Inflammatory macrophage treated with lipopolysaccharide for 4 hours (primary cell): ENCODE results near the gene TBCD.
"Not testable (repeated sequence)": the region's sequence is repeated elsewhere in the genome, so short reads cannot be mapped to it uniquely, and the experiment has no call there.

Experiments
- DNase-seq: peaks from one replicate; pipeline ENCODE4 v3.0.0-alpha.2; 2020

The TBCD gene

DNA sequence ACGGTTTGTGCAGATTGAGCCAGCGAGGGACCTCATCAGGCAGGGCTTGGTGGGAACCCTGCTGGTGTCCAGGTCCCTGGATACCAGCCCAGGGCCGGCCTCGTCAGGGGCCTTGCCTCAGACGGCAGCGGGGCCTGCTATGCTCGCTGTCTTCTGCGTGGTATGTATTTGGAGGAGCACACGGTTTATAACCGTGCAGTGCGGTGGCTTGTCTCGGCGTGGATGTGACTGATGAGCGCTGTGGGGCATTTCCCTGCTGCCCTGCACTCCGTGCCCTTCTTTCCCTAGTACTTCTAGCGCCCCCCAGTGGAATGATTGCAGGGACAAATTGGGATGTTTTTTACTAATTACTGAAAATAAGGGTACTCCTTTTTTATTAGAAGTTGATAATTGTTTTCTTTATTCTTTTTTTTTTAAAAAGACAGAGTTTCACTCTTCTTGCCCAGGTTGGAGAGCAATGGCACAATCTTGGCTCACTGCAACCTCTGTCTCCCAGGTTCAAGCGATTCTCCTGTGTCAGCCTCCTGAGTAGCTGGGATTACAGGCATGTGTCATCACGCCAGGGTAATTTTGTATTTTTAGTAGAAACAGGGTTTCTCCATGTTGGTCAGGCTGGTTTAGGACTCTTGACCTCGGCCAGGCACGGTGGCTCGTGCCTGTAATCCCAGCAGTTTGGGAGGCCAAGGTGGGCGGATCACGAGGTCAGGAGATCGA is 15.3 kb downstream of the TBCD start:
- DNase-seq = peak; percentile 56

DNA sequence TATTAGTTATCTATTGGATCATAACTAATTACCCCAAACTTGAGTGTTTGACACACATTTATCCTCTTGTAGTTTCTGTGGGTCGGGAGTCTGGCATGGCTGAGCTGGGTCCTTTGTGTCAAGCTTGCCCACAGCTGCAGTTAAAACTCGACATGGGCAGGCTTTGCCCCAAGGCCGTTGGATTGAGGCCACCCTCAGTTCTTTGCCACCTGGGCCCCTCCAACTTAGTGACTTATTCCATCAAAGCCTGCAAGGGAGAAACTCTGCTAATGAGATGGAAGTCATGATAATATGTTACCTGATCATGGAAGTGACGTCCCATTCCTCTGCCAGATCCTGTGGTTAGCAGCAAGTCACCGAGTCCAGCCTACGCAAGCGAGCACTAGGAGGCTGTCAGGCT is 17.2 kb downstream of the TBCD start:
- DNase-seq = no peak

GRCh38 chr17:82772026-82772425 is 20.2 kb downstream of the TBCD start:
- no peak for DNase-seq

- not testable (repeated sequence) for DNase-seq
Observed at GRCh38 chr17:82774456-82774855, 22.6 kb downstream of the TBCD start.

- DNase-seq = peak; percentile 23
Observed at GRCh38 chr17:82775001-82775823, 23.3 kb downstream of the TBCD start.

- no peak for DNase-seq
Observed at GRCh38 chr17:82776454-82776853, 24.6 kb downstream of the TBCD start.

- DNase-seq = not testable (repeated sequence)
Observed at GRCh38 chr17:82777778-82778375, 26.0 kb downstream of the TBCD start.

DNA sequence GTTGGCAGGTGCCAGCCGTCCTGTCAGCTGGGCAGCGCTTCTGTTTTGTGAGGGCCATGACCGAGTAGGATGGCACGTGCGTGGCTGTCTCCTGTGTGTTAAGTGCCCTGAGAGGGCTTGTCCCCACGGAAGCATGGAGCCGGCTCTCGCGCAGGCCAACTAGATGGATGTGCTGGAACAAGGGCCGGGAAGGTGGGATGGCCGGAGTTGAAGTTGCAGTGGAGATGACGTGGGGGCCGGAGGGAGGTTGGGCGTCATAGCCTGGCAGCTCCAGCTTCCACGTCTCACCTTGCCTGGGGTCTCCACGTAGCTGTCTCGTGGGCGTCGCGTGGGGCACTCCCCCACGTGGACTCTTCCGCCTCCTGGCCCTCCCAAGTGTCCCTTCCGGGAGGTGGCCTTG is 27.7 kb downstream of the TBCD start:
- DNase-seq = no peak

- no peak for DNase-seq
Observed at GRCh38 chr17:82780195-82780594, 28.3 kb downstream of the TBCD start.

DNA sequence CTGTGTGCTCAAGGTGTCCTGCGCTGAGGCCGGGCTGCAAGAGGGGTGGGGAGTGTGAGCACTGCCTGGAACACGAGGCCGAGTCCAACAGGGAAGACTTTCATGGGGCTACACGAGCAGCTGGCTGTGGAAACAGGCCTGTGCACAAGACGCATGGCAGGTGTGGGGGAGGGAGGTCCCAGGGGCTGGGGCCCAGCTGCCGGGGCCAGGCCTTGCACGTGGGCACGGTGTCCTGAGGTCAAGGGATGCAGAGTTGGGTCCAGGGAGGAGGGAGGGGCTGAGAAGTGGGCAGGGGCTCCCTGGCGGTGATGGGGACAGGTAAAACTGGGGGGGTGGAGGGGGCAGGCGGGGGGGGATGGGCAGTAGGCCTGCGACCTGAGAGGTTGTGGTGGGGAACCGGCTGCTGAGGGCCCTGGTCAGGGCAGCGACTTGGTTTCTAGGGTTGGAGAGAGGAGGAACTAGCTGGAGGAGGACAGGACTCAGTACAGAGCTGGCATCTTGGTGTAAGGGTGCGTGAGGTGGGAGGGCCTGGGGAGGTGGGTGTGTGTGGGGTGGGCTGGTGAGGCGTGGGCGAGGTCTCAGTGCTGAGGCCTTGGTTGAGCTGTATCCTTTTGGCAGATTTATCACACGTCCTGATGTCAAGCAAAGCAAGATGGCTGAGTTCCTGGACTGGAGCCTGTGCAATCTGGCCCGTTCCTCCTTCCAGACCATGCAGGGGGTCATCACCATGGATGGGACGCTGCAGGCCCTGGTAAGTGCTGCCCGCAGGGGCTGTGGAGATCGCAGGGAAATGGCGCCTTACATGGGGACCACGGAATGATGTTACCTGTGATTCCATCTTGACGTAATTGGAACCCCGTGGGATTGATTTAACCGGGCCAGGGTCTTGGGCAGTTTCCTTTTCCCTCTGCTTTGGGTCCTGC is 29.4 kb downstream of the TBCD start:
- DNase-seq = no peak

DNA sequence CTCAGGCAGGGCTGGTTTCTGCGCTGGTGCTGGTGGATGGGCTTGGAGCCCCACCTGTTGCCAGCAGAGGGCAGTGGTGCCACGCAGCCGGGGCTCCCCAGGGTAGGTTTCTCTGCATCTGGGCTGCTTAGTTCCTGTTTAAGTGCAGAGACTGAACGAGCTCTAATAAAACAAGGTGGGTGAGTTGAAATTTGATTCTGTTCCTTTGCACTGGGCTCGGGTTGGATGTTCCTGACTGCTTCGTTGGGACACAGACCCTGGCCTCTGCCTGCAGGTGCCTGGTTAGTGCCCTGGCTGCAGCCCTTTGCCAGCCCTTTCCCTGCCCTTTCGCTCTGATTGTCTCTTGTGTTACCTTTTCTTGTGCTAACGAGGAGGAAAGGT is 30.0 kb downstream of the TBCD start:
- peak; percentile 79 for DNase-seq

GRCh38 chr17:82782657-82783207 is 30.9 kb downstream of the TBCD start:
- DNase-seq = no peak

DNA sequence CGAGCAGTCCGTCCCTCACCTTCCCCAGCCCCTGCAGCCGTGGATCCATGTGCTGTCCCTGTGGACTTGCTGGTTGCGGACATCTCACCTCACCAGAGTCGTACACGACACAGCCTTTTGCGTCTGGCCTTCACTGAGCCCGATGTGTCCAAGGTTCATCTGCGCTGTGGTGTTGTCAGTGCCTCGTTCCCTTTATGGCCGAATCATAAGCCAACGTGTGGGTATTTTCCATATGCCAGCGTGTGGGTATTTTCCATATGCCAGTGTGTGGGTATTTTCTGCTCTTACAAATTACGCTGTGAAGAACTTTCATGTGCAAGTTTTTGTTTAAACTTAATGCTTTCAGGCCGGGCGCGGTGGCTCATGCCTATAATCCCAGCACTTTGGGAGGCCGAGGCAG is 31.6 kb downstream of the TBCD start:
- DNase-seq = no peak

DNA sequence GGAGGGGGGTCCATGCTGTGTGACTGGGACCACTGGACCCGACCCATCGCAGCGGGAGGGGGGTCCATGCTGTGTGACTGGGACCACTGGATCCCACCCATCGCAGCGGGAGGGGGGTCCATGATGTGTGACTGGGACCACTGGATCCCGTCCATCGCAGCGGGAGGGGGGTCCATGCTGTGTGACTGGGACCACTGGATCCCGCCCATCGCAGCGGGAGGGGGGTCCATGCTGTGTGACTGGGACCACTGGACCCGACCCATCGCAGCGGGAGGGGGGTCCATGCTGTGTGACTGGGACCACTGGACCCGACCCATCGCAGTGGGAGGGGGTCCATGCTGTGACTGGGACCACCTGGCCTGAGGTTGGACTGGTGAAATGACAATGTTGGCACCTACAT is 33.7 kb downstream of the TBCD start:
- not testable (repeated sequence) for DNase-seq

DNA sequence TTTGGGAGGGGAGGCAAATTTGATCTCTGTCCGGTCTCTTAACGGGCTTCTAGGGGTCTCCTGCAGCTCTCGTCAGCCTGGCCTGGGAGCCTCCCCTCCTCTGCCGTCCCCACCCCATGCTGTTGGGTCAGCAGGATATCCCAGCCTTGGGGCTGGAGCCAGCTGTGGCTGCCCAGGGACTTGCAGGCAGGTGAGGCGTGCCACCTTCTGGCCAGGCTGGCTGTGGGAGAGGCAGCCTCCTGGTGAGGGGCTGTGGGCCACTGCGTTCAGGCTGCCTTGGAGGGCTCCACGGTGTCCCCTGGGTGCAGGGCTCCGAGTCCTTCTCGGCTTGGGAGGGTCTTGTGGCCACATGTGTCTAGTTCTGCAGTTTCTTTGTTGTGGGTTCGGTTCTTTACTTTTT is 34.6 kb downstream of the TBCD start:
- DNase-seq = no peak

DNA sequence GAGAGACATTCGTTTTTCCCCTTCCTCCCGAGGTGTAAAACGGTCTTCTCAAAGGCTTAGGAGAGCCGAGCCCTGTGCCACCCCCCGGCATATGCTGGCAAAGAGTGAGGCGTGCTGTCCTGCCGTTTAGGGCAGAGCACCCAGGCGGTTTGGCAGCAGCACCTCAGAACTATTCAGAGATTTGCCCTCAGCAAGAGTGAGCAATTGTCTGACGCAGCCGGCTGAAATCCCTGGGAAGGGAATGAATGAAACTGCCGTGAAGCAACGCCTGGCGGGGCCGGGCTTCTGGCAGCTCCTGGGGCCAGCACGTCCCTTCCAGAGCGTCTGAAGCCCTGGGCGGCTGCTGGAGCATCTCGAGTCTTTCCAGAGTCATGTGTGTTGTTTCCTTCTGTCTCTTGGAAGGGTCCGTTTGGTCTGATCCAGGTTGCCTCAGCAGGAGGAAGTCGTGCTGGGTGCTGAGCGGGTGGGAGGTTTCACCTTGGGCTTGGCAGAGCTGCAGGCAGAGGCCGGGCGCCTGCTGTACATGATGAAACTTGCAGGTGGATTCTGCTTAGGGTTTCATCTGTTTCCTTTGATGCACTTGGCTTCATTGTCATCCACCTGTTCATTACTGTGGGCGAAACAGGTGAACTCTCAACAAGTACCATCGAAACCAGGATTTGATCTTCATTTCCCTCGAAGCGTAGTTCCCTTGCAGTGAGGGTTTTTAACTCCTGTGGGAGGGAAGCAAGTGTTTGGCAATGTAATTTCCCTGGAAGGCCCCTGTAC is 35.4 kb downstream of the TBCD start:
- no peak for DNase-seq

DNA sequence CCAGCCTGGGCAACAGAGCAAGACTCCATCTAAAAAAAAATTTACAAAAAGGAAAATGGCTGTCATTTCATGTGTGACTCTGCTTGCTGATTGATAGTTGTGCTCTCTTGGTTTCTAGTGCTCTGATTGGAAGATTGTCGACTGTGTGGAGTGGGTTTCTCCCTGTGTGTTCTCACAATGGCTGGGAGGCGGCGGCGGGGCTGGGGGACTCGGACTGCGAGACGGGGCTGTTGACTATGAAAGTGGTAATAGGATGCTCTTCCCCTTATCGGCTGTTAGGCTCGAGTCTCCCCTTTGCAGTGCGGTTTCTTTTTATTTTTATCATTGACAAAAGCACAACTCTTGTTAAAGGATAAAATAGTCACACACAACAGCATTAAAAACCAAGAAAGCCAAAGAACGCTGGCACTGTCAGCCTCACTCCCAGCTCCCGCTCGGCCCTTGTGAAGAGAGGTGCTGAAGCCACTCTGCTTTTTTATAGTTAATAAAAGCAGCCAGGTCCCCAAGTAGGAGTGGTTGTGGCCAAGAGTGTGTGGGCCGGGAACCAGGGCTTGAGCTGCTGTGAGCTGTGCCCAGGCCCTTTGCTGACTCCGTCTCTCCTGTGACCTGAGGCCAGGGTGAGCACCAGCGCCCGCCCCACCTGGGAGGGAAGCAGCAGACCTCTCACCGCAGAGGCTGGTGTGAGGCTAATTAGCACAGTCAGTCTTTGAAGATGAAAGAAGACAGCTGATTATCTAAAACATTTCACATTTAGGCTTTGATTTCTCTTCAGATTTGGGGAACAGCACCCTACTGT is 36.5 kb downstream of the TBCD start:
- DNase-seq = no peak

- DNase-seq = no peak
Observed at GRCh38 chr17:82789051-82789592, 37.3 kb downstream of the TBCD start.

DNA sequence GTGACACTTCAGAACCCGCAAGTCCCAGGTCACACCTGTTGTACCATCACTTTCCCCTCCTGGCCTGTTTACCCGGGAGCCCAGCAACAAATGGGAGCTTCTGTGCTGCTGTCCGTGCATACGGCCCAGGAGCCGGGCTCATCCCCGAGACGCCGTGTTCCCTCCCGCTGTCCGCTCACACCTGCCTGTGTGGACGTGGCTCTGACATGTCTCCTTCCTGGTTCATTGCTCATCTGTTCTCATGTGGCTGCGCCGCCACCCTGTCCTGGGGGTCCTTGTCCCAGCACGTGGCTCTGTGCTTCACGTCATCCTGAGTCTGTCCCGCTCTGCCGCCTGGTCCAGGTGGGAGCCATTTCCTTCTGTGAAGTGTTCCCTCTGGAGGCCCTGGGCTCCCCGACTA is 37.9 kb downstream of the TBCD start:
- DNase-seq = no peak

- no peak for DNase-seq
Observed at GRCh38 chr17:82790391-82790790, 38.5 kb downstream of the TBCD start.

- no peak for DNase-seq
Observed at GRCh38 chr17:82791532-82791931, 39.7 kb downstream of the TBCD start.
